GM10266 (cell line): ENCODE measurements around the gene SPAG4.

Experiments
- DNase-seq: peaks from one replicate; pipeline ENCODE4 v3.0.0; 2012; ENCODE audit errors: extremely low spot score
- CTCF ChIP-seq: IDR thresholded peaks from 2 replicates; pipeline ENCODE4 v1.5.1; 2012; ENCODE audit warnings: mild to moderate bottlenecking, low read depth; ENCODE audit not compliant: control insufficient read depth, insufficient read depth; ENCODE audit errors: missing control alignments

The SPAG4 gene

GRCh38 chr20:35651958-35652357 lies 36.3 kb downstream of the SPAG4 start:
- DNase-seq: no peak
- no peak for TF ChIP-seq CTCF

GRCh38 chr20:35652641-35653429 lies 37.2 kb downstream of the SPAG4 start:
- TF ChIP-seq CTCF: no peak
- DNase-seq: no peak

DNA sequence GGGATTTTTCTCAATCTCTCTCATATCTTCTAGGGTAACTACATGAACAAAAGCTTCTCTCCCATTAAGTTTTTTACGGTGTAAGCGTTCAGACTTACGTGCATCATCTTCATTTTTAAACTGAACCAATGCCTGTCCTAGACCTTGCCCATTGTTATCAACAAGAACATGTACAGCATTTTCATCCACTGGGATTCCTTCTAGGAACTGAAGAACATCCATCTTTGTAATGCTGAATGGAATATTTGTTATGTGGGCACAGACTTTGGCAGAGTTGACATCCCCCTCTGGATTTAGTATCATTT lies 37.8 kb downstream of the SPAG4 start:
- no peak for TF ChIP-seq CTCF
- DNase-seq: no peak

DNA sequence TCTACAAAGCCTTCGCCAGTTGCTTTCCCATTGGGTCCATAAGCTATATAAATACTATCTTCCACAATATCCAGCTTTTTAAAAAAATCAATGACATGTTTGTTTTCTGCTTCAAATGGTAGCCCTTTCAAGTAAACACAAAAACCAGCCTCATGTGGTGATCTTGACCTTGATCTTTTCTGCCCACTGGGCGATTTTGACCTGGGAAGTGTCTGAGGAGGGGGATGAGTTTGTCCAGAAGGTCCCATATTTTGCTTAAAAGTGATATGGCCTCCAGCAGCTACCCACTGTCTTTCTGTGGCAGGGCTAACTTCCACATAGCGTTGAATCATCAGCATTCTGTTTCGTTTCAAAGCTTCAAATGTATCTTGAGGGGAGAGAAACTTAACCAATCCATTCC lies 38.3 kb downstream of the SPAG4 start:
- DNase-seq: no peak
- TF ChIP-seq CTCF: no peak

GRCh38 chr20:35654415-35654814 lies 38.8 kb downstream of the SPAG4 start:
- no peak for TF ChIP-seq CTCF
- no peak for DNase-seq

DNA sequence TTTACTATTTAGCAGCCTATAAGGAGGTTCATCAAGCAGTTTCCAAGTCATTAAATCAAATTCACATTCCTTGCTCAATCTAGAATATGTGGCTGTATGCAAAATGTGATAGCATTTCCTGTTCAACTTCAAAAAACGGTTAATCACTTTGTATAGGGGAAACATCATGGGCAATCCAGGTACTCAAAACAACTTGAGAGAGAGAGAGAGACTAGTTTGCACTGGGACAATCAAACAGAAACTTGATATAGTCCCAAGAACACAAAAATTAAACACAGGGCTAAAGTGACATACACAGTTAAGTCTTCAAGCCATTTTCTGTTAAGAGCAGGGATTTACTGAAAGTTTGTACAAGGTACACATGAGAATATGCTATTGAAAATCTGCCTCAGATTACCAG lies 41.6 kb downstream of the SPAG4 start:
- no peak for TF ChIP-seq CTCF
- DNase-seq: no peak

DNA sequence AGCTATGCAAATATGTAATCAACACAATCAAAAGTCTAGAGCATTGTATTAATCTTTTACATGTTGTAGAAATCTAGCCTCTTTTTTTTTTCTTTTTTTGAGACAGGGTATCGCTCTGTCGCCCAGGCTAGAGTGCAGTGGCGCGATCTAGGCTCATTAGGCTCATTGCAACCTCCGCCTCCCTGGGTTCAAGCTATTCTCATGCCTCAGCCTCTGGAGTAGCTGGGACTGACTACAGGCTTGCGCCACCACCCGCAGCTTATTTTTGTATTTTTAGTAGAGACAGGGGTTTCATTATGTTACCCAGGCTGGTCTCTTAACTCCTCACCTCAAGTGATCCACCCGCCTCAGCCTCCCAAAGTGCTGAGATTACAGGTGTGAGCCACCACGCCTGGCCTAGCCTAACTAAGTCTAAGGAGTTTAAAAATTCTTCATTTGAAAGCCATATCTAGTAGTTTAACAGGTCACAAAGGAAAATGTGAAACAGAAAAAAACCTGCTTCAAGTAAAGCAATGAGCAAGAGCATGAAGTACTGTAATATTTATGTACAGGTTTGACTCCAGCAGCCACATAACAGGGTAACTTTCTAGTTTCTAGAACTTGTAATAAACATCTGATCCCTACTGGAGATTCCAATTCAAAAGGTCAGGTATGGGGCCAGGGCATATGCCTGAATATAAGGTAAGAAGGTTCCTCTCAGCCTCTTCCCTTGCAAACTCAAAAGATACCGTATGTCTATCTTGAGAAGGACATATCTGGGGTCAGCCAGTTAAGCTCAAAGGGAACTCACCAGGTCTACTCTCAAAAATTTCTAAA lies 44.7 kb downstream of the SPAG4 start:
- no peak for TF ChIP-seq CTCF
- DNase-seq: no peak
